CD4-positive, alpha-beta T cell treated with Interleukin-15 for 4 hours (primary cell): ENCODE data around the gene MRPL38.

Experiments used
- DNase-seq: peaks from one replicate; pipeline ENCODE4 v3.0.0-alpha.2; 2020; ENCODE audit warnings: low spot score

The MRPL38 gene

GRCh38 chr17:75904749-75905521, at the start of gene MRPL38:
MRPL38 (minus strand) TSS chr17:75904884; CDS start chr17:75904875, 9 bp downstream.
- DNase-seq: peak; percentile 93

GRCh38 chr17:75950855-75951554, 46.3 kb upstream of the MRPL38 start:
- DNase-seq: no peak

DNA sequence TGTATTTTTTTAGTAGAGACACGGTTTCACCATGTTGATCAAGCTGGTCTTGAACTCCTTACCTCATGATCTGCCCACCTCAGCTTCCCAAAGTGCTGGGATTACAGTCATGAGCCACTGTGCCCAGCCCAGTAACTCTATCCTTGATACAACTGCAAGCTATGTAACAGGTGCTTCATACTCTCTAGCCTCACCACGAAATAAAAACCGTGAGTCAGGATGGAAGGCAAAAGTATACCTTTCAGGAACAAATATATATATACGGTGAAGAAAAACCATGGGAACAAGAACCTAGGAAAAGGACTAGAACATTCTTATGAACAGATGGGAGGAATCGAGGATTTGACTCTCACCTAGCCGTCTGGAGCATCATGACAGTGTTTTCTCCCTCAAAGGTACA, 45.7 kb upstream of the MRPL38 start:
- DNase-seq: no peak

GRCh38 chr17:75945211-75945610, 40.5 kb upstream of the MRPL38 start:
- no peak for DNase-seq

DNA sequence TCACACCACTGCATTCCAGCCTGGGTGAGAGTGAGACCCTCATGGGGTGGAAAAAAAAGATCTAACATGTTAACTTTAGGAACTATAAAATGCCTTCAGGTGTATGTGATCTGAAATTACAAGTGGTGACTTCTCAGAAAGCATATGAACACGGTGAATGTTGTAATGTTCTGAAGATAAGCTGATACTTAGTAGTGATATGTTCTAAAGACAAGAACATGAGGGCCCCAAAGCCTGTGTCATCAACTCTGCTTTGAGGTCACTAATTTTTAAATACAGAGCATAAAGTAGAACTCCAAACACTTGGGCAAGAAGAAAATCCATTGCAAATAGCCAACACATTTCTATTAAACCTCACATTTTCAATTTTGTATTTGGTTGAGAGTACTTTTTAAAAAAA, 38.8 kb upstream of the MRPL38 start:
- DNase-seq: no peak

GRCh38 chr17:75942473-75942872, 37.8 kb upstream of the MRPL38 start:
- DNase-seq: no peak

GRCh38 chr17:75941442-75941819, 36.7 kb upstream of the MRPL38 start:
- no peak for DNase-seq

- DNase-seq: peak; percentile 86
Observed at GRCh38 chr17:75940727-75941441, 36.2 kb upstream of the MRPL38 start, which contains the start of gene FBF1. FBF1 (minus strand) TSS chr17:75941042; CDS start chr17:75938149, 2,893 bp downstream.

GRCh38 chr17:75937652-75938051, 33.0 kb upstream of the MRPL38 start:
- no peak for DNase-seq

DNA sequence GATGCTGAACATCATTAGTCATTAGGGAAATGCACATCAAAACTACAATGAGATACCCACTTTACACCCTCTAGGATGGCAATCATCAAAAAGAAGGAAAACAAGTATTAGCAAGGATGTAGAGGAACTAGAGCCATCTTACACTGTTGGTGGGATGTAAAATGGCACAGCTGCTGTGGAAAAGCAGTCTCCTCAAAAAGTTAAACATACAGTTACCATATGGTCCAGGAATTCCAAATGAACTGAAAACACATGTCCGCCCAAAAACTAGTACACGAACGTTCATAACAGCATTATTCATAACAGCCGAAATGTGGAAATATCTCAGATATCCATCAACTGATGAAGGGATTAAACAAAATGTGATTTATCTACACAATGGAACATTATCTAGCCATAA, 29.1 kb upstream of the MRPL38 start:
- no peak for DNase-seq

DNA sequence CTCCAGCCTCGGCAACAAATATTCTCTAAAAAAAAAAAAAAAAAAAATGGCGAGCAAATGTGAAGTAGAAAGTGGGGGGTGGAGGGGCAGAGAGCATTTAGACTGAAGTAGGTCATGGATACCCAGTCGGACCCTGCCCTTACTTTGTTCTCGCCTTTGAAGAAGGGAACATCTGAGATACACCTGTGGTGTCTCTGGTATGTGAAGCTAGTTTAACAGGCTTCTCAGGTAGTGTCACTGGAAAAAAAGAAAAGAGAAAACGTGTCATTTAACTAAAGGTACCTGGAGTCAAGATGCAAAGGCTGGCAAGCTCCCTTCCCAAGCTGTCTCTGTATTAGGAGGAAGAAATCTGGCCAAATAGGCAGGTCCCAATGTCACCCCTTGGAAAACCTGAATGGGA, 28.2 kb upstream of the MRPL38 start:
- no peak for DNase-seq

GRCh38 chr17:75931062-75931461, 26.4 kb upstream of the MRPL38 start:
- no peak for DNase-seq

DNA sequence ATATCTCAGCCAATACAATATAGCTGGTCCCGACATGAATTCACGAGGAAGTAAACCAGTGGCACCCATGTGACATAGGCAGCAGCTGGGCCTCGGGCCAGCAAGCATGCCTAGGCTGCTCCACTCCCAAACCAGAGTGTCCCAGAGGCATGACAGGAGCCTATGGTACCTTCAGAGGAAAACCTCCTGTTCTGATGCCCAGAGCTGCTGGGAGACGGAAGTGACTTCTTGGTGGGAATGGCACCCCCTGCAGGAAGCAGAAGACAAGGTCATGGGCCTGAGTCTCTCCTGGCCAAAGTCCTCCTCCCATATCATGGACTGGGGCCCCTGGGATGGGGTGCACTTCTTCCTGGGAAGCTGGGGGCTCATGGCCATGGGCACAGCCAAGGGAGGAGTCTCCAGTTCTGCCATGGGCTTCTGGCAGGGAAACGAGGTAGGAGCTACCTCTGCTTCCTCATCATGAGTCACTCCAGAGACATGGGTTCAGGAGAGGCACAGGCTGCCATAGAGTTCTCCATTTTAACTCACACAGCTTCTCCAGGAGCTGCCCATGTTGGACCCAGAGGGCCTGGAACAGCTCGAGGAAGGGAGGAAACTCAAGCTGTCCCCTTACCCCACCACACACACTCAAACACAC, 22.7 kb upstream of the MRPL38 start:
- no peak for DNase-seq

DNA sequence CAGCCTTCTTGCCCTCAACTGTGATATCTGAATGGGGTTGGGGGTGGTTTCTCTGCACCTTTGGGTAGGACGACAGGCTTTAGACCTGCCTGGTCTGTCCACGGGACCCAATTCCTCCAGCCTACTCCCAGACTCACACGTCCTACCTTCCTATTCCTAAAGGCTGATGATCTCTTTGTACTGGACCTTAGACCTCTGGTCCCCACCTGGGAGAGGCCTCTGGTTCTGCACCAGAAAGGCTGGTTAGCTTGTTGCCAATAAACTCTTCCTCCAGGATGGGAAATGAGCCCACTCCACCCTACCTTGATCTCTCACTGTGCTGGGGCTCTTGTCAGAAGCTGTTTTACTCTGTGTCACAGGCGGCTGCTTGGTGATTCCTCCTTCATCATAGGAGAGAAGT, 21.8 kb upstream of the MRPL38 start:
- no peak for DNase-seq

DNA sequence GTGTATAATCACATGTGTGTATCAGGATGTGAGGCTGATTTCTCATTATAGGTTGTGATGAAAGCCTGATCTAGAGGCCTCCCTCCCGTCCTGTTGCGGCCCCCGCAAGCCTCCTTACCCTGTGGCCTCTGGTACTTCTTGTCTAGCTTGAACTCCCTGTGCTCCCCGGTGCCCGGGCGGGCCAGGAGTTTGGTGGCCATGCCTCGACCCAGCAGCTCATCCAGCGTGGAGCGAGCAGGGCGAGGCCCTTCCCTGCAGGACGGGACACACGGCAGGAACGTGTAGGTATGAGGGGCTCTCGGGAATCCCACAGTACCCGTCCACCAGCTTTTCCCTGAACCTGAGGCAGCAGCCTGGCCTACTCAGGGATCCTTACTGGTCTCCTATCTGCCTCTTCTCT, 21.2 kb upstream of the MRPL38 start:
- no peak for DNase-seq

GRCh38 chr17:75925103-75925502, 20.4 kb upstream of the MRPL38 start:
- no peak for DNase-seq

- DNase-seq: no peak
Observed at GRCh38 chr17:75922963-75923874, 18.5 kb upstream of the MRPL38 start.

DNA sequence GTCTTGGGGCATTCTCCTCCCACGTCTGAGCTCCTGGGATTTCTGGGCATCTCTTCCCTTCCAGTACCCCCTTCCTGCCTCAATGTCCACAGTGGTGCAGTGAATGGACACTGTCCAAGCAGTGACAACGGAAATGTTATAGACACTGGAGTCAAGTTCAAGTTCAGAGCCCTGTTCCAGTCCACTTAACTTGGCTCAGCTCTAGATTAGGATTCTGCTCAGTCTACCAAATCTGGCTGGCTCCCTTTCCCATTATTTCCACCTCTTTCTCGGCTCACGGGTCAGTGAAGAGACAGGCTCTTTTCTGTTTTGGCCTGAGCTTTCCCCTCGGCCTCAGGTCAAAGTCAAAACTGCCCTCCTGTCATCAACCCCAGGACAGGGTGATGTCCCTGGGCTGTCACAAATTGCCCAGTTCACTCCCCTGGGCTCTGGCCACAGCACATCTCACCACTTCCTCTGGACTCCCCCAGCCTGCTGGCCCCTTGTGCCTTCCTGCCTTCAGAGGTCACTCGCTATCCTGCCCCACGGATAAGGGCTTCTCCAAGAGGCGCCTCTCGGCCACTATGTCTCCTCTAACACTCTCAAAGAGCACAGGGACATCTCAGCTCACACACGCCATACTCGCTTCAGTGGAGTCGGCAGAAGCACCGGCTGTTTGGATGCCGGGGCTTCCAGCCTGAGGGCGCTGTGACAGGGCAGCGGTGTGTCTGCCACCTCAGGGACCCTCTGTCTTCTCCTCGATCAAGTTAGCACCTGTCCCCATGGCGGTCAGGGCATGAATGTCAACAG, 17.7 kb upstream of the MRPL38 start:
- DNase-seq: no peak

- DNase-seq: no peak
Observed at GRCh38 chr17:75921596-75921995, 16.9 kb upstream of the MRPL38 start.

GRCh38 chr17:75920045-75920560, 15.4 kb upstream of the MRPL38 start:
- no peak for DNase-seq
